Endothelial cell (in vitro differentiated cells): ENCODE results near the gene SSBP3. TPM values are rescaled to one million over a fixed set of nuclear protein-coding genes. Genes with fewer than 3 reads are reported as not detected.

Experiments used
- DNase-seq: peaks from one replicate; pipeline ENCODE4 v3.0.0; 2021; ENCODE audit warnings: low spot score
- H3K27ac Mint-ChIP-seq: one replicate; pipeline ENCODE4 v1.8.0; 2021; ENCODE audit warnings: mixed read lengths, inconsistent platforms; ENCODE audit not compliant: unreplicated experiment
- H3K27me3 Mint-ChIP-seq: one replicate; pipeline ENCODE4 v1.8.0; 2021; ENCODE audit warnings: mild to moderate bottlenecking, moderate library complexity, mixed read lengths, inconsistent platforms; ENCODE audit not compliant: unreplicated experiment
- H3K36me3 Mint-ChIP-seq: one replicate; pipeline ENCODE4 v1.8.0; 2021; ENCODE audit warnings: mild to moderate bottlenecking, low read depth, mixed read lengths, inconsistent platforms; ENCODE audit not compliant: unreplicated experiment
- H3K4me1 Mint-ChIP-seq: one replicate; pipeline ENCODE4 v1.8.0; 2021; ENCODE audit warnings: mild to moderate bottlenecking, mixed read lengths, inconsistent platforms; ENCODE audit not compliant: unreplicated experiment
- H3K4me3 Mint-ChIP-seq: one replicate; pipeline ENCODE4 v1.8.0; 2021; ENCODE audit warnings: mild to moderate bottlenecking, mixed read lengths, inconsistent platforms; ENCODE audit not compliant: unreplicated experiment
- H3K9me3 Mint-ChIP-seq: one replicate; pipeline ENCODE4 v1.8.0; 2021; ENCODE audit warnings: mixed read lengths, inconsistent platforms; ENCODE audit not compliant: unreplicated experiment
- total RNA-seq: library from RNA; stranded (reverse); fragmentation: NEBNext Ultra II Directional; extraction: Animal tissue kit (Norgen Biotek cat#: 25700); gene quantifications from one replicate; pipeline ENCODE4 v1.2.1, GENCODE V29; 2021; ENCODE audit not compliant: unreplicated experiment
- TF ChIP-seq, protein P1 (sequence below): fragments of 200-600 bp; sonication (generic); IDR thresholded peaks from one replicate; pipeline ENCODE4 v1.5.0; 2021; ENCODE audit warnings: antibody characterized with exemption; ENCODE audit not compliant: unreplicated experiment

SSBP3 gene
- total RNA-seq, 1 donor from 2014 or later, result 142 TPM

DNA sequence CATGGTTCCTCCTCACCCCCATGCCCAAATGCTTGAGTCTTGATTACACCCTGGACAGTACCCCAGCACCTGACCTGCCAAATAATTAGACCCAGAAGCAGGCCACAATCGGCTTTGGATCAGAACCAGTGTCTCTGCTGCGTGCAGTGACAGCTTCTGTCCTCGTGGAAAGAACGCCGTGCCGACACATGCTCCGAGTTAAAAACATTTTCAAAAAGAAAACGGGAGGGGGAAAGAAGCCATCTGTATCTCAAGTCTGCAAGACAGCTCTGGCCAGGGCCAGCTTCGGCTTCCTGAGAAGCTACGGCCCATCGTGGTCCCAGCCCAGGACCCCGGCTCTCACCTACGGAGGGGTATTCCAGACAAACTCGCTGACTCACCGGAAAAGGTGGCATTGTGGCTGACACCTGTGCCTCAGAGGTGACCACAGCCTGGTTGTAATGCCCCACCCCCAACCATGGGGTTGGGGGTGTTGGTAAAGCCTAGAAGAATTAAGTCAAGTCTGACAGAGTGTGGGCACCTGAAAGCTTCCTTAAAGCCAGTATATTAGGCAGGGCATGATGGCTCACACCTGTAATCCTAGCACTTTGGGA is 25.8 kb downstream of the SSBP3 start:
- no peaks in the 10 kb centered on the region for H3K9me3 Mint-ChIP-seq
- peaks cover 11% of the 10 kb centered on the region for H3K27me3 Mint-ChIP-seq
- H3K27ac Mint-ChIP-seq, result no peak overlapping the region
- H3K4me3 Mint-ChIP-seq, result peak overlapping the region; percentile 51
- TF ChIP-seq, protein P1, sequence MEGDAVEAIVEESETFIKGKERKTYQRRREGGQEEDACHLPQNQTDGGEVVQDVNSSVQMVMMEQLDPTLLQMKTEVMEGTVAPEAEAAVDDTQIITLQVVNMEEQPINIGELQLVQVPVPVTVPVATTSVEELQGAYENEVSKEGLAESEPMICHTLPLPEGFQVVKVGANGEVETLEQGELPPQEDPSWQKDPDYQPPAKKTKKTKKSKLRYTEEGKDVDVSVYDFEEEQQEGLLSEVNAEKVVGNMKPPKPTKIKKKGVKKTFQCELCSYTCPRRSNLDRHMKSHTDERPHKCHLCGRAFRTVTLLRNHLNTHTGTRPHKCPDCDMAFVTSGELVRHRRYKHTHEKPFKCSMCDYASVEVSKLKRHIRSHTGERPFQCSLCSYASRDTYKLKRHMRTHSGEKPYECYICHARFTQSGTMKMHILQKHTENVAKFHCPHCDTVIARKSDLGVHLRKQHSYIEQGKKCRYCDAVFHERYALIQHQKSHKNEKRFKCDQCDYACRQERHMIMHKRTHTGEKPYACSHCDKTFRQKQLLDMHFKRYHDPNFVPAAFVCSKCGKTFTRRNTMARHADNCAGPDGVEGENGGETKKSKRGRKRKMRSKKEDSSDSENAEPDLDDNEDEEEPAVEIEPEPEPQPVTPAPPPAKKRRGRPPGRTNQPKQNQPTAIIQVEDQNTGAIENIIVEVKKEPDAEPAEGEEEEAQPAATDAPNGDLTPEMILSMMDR, result no peak
- peaks cover 69% of the 10 kb centered on the region for H3K4me1 Mint-ChIP-seq
- DNase-seq, result no peak
- H3K36me3 Mint-ChIP-seq, result peaks cover 3% of the 10 kb centered on the region

DNA sequence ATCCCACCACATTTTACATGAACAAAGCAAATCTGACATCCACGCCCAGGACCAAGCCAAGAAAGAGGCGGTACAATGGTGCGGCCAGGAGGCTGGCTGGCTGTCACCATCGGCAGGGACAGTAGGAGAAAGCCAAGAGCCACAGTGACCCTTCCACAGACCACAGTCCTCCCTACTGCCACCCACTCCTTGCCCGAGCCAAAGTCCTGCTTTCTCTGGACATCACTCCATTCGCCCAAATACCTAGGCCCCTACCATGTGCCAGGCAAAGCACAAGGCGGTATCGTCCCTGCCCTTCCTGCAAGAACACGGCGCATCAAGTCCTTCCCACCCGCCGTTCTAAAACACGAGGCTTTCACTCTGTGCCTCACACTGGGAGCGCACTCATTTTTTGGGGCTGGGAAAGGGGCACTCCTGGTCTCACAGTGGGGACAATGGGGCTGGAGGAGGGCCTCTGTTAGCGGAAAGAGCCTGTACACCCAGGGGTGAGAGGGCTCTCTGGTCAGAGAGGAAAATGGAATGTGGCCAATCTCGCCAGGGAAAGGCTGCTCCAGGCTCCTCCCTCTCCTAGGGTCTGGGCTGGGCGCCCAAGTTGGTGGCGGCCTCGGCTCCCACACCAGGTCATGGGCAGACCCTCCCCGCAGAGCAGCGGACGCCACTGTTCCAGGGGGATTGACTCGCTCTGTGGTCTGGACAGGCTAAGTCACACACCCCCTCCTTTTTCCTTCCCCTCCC is 26.5 kb downstream of the SSBP3 start:
- DNase-seq, result no peak
- peak overlapping the region; percentile 91 for H3K27ac Mint-ChIP-seq
- peak overlapping the region; percentile 67 for H3K4me3 Mint-ChIP-seq
- H3K36me3 Mint-ChIP-seq, result peaks cover under 1% of the 10 kb centered on the region
- TF ChIP-seq, protein P1, result no peak
- peaks cover 11% of the 10 kb centered on the region for H3K27me3 Mint-ChIP-seq
- H3K4me1 Mint-ChIP-seq, result peaks cover 69% of the 10 kb centered on the region
- H3K9me3 Mint-ChIP-seq, result no peaks in the 10 kb centered on the region

DNA sequence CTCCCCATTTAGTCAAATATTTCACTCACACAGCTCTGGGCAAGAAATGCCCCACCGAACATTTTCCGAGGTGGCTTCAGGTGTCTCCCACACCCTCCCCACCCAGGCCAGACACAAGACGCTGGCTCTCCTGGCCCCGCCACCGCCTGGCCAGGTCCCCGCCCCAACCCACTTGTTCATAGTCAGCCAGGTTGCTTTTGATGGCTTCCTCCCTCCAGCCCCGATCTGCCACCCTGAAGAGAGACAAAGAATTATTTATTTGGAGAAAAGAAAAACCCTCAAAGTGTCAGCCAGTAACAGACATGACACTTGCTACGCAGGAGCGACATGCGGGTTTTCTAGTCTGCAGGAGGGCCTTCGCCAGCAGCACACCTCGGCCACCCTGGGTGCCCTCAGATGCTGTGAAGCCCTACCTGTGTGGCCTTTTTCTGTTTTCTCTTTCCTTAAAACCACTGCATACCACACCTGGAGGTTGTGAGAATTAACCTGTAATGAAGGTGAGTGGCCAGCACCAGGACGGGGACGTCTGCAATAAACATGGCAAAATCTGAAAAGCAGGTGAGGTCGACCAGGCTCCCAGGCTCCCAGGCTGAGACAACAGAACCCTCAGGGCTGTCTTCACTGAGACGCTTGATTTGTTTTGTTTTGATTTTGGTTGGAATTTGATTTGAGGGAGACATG is 27.2 kb downstream of the SSBP3 start:
- peaks cover 6% of the 10 kb centered on the region for H3K36me3 Mint-ChIP-seq
- no peaks in the 10 kb centered on the region for H3K9me3 Mint-ChIP-seq
- no peak for DNase-seq
- TF ChIP-seq, protein P1, result no peak
- H3K27me3 Mint-ChIP-seq, result peaks cover 14% of the 10 kb centered on the region
- H3K27ac Mint-ChIP-seq, result peak overlapping the region; percentile 91
- peaks cover 69% of the 10 kb centered on the region for H3K4me1 Mint-ChIP-seq
- H3K4me3 Mint-ChIP-seq, result peak overlapping the region; percentile 67

DNA sequence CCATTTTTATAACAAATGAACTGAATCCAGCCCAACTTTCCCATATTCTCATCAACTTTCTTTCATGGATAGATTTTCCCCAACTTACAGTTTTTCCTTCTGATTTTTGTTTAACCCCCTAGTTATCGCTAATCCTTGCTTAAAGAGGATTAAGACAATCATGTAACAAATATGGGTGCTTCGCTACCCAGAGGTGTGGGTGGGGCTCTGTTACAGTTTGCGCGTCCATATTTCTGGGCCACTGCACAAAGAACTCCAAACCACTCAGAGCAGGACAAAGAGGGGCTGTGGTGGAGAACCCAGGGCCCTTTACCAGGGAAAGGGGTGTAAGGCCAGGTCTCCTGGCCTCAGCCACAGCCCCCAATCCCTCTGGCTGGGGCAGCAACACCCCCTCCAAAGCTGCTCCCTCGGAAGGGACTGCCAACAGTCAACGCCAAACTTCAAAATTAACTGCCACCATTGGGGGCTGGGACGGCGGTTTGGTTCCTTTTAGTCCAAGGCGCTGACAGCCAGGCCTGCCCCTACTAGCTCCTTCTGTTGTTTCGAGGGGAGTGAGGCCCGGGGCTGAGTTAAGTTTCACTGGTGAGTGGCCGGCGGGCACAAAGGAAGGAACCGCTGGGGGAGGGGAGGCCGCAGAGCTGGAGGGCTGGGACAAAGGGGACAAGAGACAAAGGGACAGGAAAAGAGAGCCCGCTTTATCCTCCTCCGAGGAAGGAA is 27.9 kb downstream of the SSBP3 start:
- TF ChIP-seq, protein P1, result no peak
- H3K9me3 Mint-ChIP-seq, result no peaks in the 10 kb centered on the region
- H3K36me3 Mint-ChIP-seq, result peaks cover 6% of the 10 kb centered on the region
- DNase-seq, result peak; percentile 69
- H3K4me3 Mint-ChIP-seq, result peak overlapping the region; percentile 83
- peak overlapping the region; percentile 91 for H3K27ac Mint-ChIP-seq
- H3K4me1 Mint-ChIP-seq, result peaks cover 71% of the 10 kb centered on the region
- H3K27me3 Mint-ChIP-seq, result peaks cover 16% of the 10 kb centered on the region
